Ishikawa (cell line): ENCODE results near the gene FBXW8.

Source experiments
- CREB1 ChIP-seq: IDR thresholded peaks from 2 replicates; pipeline ENCODE4 v1.6.1; 2012; ENCODE audit warnings: low read depth
- EGR1 ChIP-seq: IDR thresholded peaks from 2 replicates; pipeline ENCODE4 v1.6.1; 2012
- FOXM1 ChIP-seq: IDR thresholded peaks from 2 replicates; pipeline ENCODE4 v1.6.1; 2012; ENCODE audit warnings: low read depth, borderline replicate concordance
- NFIC ChIP-seq: IDR thresholded peaks from 2 replicates; pipeline ENCODE4 v1.6.1; 2012
- TCF12 ChIP-seq: IDR thresholded peaks from 2 replicates; pipeline ENCODE4 v1.6.1; 2012; ENCODE audit warnings: low read depth
- YY1 ChIP-seq: IDR thresholded peaks from 2 replicates; pipeline ENCODE4 v1.6.1; 2012; ENCODE audit warnings: low read depth
- TF ChIP-seq, protein P1 (sequence below): IDR thresholded peaks from 2 replicates; pipeline ENCODE4 v1.6.1; 2012; ENCODE audit warnings: low read depth, mild to moderate bottlenecking
- TF ChIP-seq, protein P2 (sequence below): IDR thresholded peaks from 2 replicates; pipeline ENCODE4 v1.6.1; 2012

- TF ChIP-seq CREB1 (no peak), FOXM1 (no peak), TCF12 (no peak), YY1 (no peak), EGR1 (no peak), NFIC (no peak)
- TF ChIP-seq, protein P1, sequence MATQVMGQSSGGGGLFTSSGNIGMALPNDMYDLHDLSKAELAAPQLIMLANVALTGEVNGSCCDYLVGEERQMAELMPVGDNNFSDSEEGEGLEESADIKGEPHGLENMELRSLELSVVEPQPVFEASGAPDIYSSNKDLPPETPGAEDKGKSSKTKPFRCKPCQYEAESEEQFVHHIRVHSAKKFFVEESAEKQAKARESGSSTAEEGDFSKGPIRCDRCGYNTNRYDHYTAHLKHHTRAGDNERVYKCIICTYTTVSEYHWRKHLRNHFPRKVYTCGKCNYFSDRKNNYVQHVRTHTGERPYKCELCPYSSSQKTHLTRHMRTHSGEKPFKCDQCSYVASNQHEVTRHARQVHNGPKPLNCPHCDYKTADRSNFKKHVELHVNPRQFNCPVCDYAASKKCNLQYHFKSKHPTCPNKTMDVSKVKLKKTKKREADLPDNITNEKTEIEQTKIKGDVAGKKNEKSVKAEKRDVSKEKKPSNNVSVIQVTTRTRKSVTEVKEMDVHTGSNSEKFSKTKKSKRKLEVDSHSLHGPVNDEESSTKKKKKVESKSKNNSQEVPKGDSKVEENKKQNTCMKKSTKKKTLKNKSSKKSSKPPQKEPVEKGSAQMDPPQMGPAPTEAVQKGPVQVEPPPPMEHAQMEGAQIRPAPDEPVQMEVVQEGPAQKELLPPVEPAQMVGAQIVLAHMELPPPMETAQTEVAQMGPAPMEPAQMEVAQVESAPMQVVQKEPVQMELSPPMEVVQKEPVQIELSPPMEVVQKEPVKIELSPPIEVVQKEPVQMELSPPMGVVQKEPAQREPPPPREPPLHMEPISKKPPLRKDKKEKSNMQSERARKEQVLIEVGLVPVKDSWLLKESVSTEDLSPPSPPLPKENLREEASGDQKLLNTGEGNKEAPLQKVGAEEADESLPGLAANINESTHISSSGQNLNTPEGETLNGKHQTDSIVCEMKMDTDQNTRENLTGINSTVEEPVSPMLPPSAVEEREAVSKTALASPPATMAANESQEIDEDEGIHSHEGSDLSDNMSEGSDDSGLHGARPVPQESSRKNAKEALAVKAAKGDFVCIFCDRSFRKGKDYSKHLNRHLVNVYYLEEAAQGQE = no peak
- TF ChIP-seq, protein P2, sequence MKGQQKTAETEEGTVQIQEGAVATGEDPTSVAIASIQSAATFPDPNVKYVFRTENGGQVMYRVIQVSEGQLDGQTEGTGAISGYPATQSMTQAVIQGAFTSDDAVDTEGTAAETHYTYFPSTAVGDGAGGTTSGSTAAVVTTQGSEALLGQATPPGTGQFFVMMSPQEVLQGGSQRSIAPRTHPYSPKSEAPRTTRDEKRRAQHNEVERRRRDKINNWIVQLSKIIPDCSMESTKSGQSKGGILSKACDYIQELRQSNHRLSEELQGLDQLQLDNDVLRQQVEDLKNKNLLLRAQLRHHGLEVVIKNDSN = no peak
Measured at GRCh38 chr12:117061555-117062079, 150.9 kb downstream of the FBXW8 start.
